GM23338 (cell line): ENCODE results near the gene DIP2C. TPM values are rescaled to one million over a fixed set of nuclear protein-coding genes. Genes with fewer than 3 reads are reported as not detected.

Experiments used
- ATAC-seq: fragments of 200-7000 bp; cut with Tn5 transposase; 3 replicates; pipeline ENCODE4 v1.9.1; 2020
- DNase-seq: peaks from one replicate; pipeline ENCODE4 v3.0.0-alpha.2; 2015; ENCODE audit warnings: low spot score
- H2AFZ ChIP-seq: fragments of 200-600 bp; sonication (generic); 2 replicates; pipeline ENCODE4 v1.8.0; 2016; ENCODE audit warnings: antibody characterized with exemption, mild to moderate bottlenecking, moderate library complexity
- H3F3A ChIP-seq: fragments of 200-600 bp; sonication (generic); replicated peaks from 2 replicates; pipeline ENCODE4 v1.8.0; 2017; ENCODE audit warnings: antibody characterized with exemption, mixed run types, low read depth
- H3K27ac ChIP-seq: fragments of 200-600 bp; sonication (generic); 2 replicates; pipeline ENCODE4 v1.6.1; 2016; ENCODE audit warnings: low read depth
- H3K27me3 ChIP-seq: fragments of 200-600 bp; sonication (generic); 2 replicates; pipeline ENCODE4 v1.8.0; 2016; ENCODE audit warnings: mild to moderate bottlenecking, mixed run types, moderate library complexity; ENCODE audit not compliant: insufficient read depth
- H3K36me3 ChIP-seq: fragments of 200-600 bp; sonication (generic); 2 replicates; pipeline ENCODE4 v1.8.0; 2016; ENCODE audit warnings: mild to moderate bottlenecking; ENCODE audit not compliant: insufficient read depth
- H3K4me1 ChIP-seq: fragments of 200-600 bp; sonication (generic); 2 replicates; pipeline ENCODE4 v1.8.0; 2016; ENCODE audit warnings: mild to moderate bottlenecking, moderate library complexity; ENCODE audit not compliant: insufficient read depth
- H3K4me2 ChIP-seq: fragments of 200-600 bp; sonication (generic); 2 replicates; pipeline ENCODE4 v1.7.1; 2017; ENCODE audit warnings: mixed run types
- H3K4me3 ChIP-seq: fragments of 200-600 bp; sonication (generic); 2 replicates; pipeline ENCODE4 v1.6.1; 2016; ENCODE audit warnings: mixed run types
- H3K79me2 ChIP-seq: fragments of 200-600 bp; sonication (generic); replicated peaks from 2 replicates; pipeline ENCODE4 v1.8.0; 2017; ENCODE audit warnings: mild to moderate bottlenecking; ENCODE audit not compliant: insufficient read depth
- H3K9me2 ChIP-seq: fragments of 200-600 bp; sonication (generic); 2 replicates; pipeline ENCODE4 v1.8.0; 2017; ENCODE audit not compliant: insufficient read depth
- H4K20me1 ChIP-seq: fragments of 200-600 bp; sonication (generic); replicated peaks from 2 replicates; pipeline ENCODE4 v1.8.0; 2017; ENCODE audit warnings: mild to moderate bottlenecking; ENCODE audit not compliant: insufficient read depth
- H3K27ac Mint-ChIP-seq: 2 replicates; pipeline ENCODE4 v1.8.0; 2020; ENCODE audit warnings: inconsistent platforms, mild to moderate bottlenecking, moderate library complexity, mixed read lengths
- H3K27me3 Mint-ChIP-seq: 3 replicates; pipeline ENCODE4 v1.8.0; 2022; ENCODE audit warnings: low read depth, mild to moderate bottlenecking, moderate library complexity, mixed read lengths, inconsistent platforms; ENCODE audit not compliant: insufficient read depth, poor library complexity
- H3K36me3 Mint-ChIP-seq: 3 replicates; pipeline ENCODE4 v1.8.0; 2021; ENCODE audit warnings: low read depth, mild to moderate bottlenecking, inconsistent platforms, moderate library complexity, mixed read lengths
- H3K4me1 Mint-ChIP-seq: 3 replicates; pipeline ENCODE4 v1.8.0; 2020; ENCODE audit warnings: mild to moderate bottlenecking, inconsistent platforms, mixed read lengths
- H3K4me3 Mint-ChIP-seq: 3 replicates; pipeline ENCODE4 v1.8.0; 2021; ENCODE audit warnings: moderate library complexity, mild to moderate bottlenecking, inconsistent platforms, mixed read lengths
- H3K9me3 Mint-ChIP-seq: 3 replicates; pipeline ENCODE4 v1.8.0; 2020; ENCODE audit warnings: moderate library complexity, mild to moderate bottlenecking, inconsistent platforms, mixed read lengths
- CREB1 ChIP-seq: fragments of 250-450 bp; sonication (Bioruptor Pico); IDR thresholded peaks from 2 replicates; pipeline ENCODE4 v1.5.0; 2020; ENCODE audit warnings: low read depth, mild to moderate bottlenecking, moderate library complexity
- EZH2 ChIP-seq: fragments of 200-600 bp; sonication (generic); IDR thresholded peaks from one replicate; pipeline ENCODE4 v1.8.0; 2017; ENCODE audit warnings: antibody characterized with exemption, mild to moderate bottlenecking, low read depth; ENCODE audit not compliant: unreplicated experiment
- EZH2phosphoT487 ChIP-seq: fragments of 200-600 bp; sonication (generic); IDR thresholded peaks from one replicate; pipeline ENCODE4 v1.8.1; 2018; ENCODE audit warnings: antibody characterized with exemption; ENCODE audit not compliant: unreplicated experiment
- JUNB ChIP-seq: IDR thresholded peaks from one replicate; pipeline ENCODE4 v1.6.1; 2016; ENCODE audit warnings: antibody characterized with exemption; ENCODE audit not compliant: unreplicated experiment
- NANOG ChIP-seq: IDR thresholded peaks from 2 replicates; pipeline ENCODE4 v1.6.1; 2016; ENCODE audit warnings: antibody characterized with exemption, borderline replicate concordance
- POLR2AphosphoS5 ChIP-seq: IDR thresholded peaks from 2 replicates; pipeline ENCODE4 v1.6.1; 2016; ENCODE audit warnings: antibody characterized with exemption, low read depth
- STAT1 ChIP-seq: IDR thresholded peaks from one replicate; pipeline ENCODE4 v1.6.1; 2016; ENCODE audit warnings: antibody characterized with exemption; ENCODE audit not compliant: unreplicated experiment
- ZNF114 ChIP-seq: fragments of 250-450 bp; sonication (Bioruptor Pico); IDR thresholded peaks from 2 replicates; pipeline ENCODE4 v1.5.0; 2020; ENCODE audit warnings: mild to moderate bottlenecking, moderate library complexity
- ZNF331 ChIP-seq: fragments of 250-450 bp; sonication (Bioruptor Pico); IDR thresholded peaks from 2 replicates; pipeline ENCODE4 v1.5.0; 2020; ENCODE audit warnings: low read depth, mild to moderate bottlenecking, moderate library complexity
- polyA plus RNA-seq: library from polyadenylated mRNA; unstranded; fragments of >200 nt; fragmentation: Nextera tagmentation; extraction: Ambion mirVana; gene quantifications from 2 replicates; pipeline ENCODE4 v1.2.1, GENCODE V29; 2016
- total RNA-seq: library from RNA; depleted of rRNA; stranded (reverse); fragments of >200 nt; shearing (Covaris generic); gene quantifications from 2 replicates; pipeline ENCODE4 v1.2.3, GENCODE V29; 2014
- TF ChIP-seq, protein P1 (sequence below): IDR thresholded peaks from one replicate; pipeline ENCODE4 v1.6.1; 2018; ENCODE audit warnings: antibody characterized with exemption; ENCODE audit not compliant: unreplicated experiment
- TF ChIP-seq, protein P2 (sequence below): IDR thresholded peaks from 2 replicates; pipeline ENCODE4 v1.6.1; 2016; ENCODE audit warnings: antibody characterized with exemption
- TF ChIP-seq, protein P3 (sequence below): fragments of 250-450 bp; sonication (Bioruptor Pico); IDR thresholded peaks from 2 replicates; pipeline ENCODE4 v1.5.0; 2020; ENCODE audit warnings: mild to moderate bottlenecking, moderate library complexity

Gene DIP2C
- total and polyA plus RNA-seq, 2 experiments from 2014 or later: 5.1 to 7.7 TPM

DNA sequence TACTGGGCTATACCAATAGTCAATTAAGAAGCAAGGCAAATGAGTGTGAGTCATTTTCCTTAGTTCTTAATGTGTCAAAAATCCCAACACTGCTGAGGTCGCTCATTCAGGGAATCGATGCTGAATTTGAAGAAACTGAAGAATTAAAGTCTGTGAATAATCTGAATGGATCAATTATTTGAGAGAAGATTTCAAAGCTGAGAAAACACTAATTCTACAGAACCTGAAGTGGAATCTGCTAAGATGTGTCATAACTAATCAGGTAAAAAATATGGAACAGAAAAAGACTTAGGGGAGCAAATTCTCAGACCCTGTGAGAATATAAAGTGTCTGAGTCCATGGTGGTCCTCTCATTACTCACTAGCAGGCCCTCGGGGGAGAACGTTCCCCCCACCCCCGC, 125.6 kb downstream of the DIP2C start:
- TF ChIP-seq, protein P1, sequence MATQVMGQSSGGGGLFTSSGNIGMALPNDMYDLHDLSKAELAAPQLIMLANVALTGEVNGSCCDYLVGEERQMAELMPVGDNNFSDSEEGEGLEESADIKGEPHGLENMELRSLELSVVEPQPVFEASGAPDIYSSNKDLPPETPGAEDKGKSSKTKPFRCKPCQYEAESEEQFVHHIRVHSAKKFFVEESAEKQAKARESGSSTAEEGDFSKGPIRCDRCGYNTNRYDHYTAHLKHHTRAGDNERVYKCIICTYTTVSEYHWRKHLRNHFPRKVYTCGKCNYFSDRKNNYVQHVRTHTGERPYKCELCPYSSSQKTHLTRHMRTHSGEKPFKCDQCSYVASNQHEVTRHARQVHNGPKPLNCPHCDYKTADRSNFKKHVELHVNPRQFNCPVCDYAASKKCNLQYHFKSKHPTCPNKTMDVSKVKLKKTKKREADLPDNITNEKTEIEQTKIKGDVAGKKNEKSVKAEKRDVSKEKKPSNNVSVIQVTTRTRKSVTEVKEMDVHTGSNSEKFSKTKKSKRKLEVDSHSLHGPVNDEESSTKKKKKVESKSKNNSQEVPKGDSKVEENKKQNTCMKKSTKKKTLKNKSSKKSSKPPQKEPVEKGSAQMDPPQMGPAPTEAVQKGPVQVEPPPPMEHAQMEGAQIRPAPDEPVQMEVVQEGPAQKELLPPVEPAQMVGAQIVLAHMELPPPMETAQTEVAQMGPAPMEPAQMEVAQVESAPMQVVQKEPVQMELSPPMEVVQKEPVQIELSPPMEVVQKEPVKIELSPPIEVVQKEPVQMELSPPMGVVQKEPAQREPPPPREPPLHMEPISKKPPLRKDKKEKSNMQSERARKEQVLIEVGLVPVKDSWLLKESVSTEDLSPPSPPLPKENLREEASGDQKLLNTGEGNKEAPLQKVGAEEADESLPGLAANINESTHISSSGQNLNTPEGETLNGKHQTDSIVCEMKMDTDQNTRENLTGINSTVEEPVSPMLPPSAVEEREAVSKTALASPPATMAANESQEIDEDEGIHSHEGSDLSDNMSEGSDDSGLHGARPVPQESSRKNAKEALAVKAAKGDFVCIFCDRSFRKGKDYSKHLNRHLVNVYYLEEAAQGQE: no peak
- no peak for TF ChIP-seq EZH2phosphoT487
- no peak for TF ChIP-seq ZNF114
- no peak for TF ChIP-seq STAT1
- TF ChIP-seq JUNB: no peak
- TF ChIP-seq POLR2AphosphoS5: no peak
- TF ChIP-seq NANOG: no peak
- TF ChIP-seq, protein P2, sequence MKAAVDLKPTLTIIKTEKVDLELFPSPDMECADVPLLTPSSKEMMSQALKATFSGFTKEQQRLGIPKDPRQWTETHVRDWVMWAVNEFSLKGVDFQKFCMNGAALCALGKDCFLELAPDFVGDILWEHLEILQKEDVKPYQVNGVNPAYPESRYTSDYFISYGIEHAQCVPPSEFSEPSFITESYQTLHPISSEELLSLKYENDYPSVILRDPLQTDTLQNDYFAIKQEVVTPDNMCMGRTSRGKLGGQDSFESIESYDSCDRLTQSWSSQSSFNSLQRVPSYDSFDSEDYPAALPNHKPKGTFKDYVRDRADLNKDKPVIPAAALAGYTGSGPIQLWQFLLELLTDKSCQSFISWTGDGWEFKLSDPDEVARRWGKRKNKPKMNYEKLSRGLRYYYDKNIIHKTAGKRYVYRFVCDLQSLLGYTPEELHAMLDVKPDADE: no peak
- TF ChIP-seq, protein P3, sequence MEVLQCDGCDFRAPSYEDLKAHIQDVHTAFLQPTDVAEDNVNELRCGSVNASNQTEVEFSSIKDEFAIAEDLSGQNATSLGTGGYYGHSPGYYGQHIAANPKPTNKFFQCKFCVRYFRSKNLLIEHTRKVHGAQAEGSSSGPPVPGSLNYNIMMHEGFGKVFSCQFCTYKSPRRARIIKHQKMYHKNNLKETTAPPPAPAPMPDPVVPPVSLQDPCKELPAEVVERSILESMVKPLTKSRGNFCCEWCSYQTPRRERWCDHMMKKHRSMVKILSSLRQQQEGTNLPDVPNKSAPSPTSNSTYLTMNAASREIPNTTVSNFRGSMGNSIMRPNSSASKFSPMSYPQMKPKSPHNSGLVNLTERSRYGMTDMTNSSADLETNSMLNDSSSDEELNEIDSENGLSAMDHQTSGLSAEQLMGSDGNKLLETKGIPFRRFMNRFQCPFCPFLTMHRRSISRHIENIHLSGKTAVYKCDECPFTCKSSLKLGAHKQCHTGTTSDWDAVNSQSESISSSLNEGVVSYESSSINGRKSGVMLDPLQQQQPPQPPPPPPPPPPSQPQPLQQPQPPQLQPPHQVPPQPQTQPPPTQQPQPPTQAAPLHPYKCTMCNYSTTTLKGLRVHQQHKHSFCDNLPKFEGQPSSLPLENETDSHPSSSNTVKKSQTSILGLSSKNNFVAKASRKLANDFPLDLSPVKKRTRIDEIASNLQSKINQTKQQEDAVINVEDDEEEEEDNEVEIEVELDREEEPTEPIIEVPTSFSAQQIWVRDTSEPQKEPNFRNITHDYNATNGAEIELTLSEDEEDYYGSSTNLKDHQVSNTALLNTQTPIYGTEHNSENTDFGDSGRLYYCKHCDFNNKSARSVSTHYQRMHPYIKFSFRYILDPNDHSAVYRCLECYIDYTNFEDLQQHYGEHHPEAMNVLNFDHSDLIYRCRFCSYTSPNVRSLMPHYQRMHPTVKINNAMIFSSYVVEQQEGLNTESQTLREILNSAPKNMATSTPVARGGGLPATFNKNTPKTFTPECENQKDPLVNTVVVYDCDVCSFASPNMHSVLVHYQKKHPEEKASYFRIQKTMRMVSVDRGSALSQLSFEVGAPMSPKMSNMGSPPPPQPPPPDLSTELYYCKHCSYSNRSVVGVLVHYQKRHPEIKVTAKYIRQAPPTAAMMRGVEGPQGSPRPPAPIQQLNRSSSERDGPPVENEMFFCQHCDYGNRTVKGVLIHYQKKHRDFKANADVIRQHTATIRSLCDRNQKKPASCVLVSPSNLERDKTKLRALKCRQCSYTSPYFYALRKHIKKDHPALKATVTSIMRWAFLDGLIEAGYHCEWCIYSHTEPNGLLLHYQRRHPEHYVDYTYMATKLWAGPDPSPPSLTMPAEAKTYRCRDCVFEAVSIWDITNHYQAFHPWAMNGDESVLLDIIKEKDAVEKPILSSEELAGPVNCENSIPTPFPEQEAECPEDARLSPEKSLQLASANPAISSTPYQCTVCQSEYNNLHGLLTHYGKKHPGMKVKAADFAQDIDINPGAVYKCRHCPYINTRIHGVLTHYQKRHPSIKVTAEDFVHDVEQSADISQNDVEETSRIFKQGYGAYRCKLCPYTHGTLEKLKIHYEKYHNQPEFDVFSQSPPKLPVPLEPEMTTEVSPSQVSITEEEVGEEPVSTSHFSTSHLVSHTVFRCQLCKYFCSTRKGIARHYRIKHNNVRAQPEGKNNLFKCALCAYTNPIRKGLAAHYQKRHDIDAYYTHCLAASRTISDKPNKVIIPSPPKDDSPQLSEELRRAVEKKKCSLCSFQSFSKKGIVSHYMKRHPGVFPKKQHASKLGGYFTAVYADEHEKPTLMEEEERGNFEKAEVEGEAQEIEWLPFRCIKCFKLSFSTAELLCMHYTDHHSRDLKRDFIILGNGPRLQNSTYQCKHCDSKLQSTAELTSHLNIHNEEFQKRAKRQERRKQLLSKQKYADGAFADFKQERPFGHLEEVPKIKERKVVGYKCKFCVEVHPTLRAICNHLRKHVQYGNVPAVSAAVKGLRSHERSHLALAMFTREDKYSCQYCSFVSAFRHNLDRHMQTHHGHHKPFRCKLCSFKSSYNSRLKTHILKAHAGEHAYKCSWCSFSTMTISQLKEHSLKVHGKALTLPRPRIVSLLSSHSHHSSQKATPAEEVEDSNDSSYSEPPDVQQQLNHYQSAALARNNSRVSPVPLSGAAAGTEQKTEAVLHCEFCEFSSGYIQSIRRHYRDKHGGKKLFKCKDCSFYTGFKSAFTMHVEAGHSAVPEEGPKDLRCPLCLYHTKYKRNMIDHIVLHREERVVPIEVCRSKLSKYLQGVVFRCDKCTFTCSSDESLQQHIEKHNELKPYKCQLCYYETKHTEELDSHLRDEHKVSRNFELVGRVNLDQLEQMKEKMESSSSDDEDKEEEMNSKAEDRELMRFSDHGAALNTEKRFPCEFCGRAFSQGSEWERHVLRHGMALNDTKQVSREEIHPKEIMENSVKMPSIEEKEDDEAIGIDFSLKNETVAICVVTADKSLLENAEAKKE (CRISPR knock-in tag): no peak
- TF ChIP-seq ZNF331: no peak
- TF ChIP-seq EZH2: no peak
- TF ChIP-seq CREB1: no peak
- peaks cover 18% of the 10 kb centered on the region for H3K36me3 Mint-ChIP-seq
- H3K9me3 Mint-ChIP-seq: peaks cover 28% of the 10 kb centered on the region
- H3K4me3 Mint-ChIP-seq: no peak overlapping the region
- Histone ChIP-seq H3K79me2 (peaks cover 34% of the 10 kb centered on the region), H3F3A (no peaks in the 10 kb centered on the region), H3K9me2 (no peaks in the 10 kb centered on the region; the same call in 1 of the 2 replicates), H3K27me3 (no peaks in the 10 kb centered on the region), H3K4me3 (no peak overlapping the region), H2AFZ (no peak overlapping the region), H3K27ac (no peak overlapping the region), H3K4me1 (0 out of 2 replicates have a peak, but pooled peaks cover 4% of the 10 kb centered on the region), H3K4me2 (no peak overlapping the region), H3K36me3 (no peaks in the 10 kb centered on the region), H4K20me1 (peaks cover 5% of the 10 kb centered on the region; the same call in 1 of the 2 replicates)
- no peak overlapping the region for H3K27ac Mint-ChIP-seq
- ATAC-seq (no peak), DNase-seq (no peak)
- peaks cover 4% of the 10 kb centered on the region for H3K27me3 Mint-ChIP-seq
- H3K4me1 Mint-ChIP-seq: peaks cover 9% of the 10 kb centered on the region; the same call in 2 of the 3 replicates
